Transverse colon (tissue), 4 donors: ENCODE results near the gene SNX13.

Experiments used
- CTCF ChIP-seq, 5 experiments: fragments of 200-600 bp in 3 of 5; fragments of 450-650 bp in 2 of 5; sonication (generic) in 3 of 5; IDR thresholded peaks; 1 replicate in 2 of 5; 2 replicates in 3 of 5; pipeline ENCODE4 v1.5.1; 2016 to 2017; ENCODE audit warnings: antibody characterized with exemption in 5 of 5, inconsistent platforms in 3 of 5, mild to moderate bottlenecking in 2 of 5, moderate library complexity in 1 of 5
- EP300 ChIP-seq: sonication (generic); formaldehyde crosslinking; IDR thresholded peaks from one replicate; pipeline ENCODE4 v1.6.1; 2017; ENCODE audit warnings: antibody characterized with exemption, low read depth
- POLR2A ChIP-seq: fragments of 450-650 bp; IDR thresholded peaks from one replicate; pipeline ENCODE4 v1.6.1; 2016; ENCODE audit warnings: antibody characterized with exemption, mild to moderate bottlenecking, moderate library complexity
- POLR2AphosphoS5 ChIP-seq, 3 donors: sonication (generic); formaldehyde crosslinking; IDR thresholded peaks; one replicate each; pipeline ENCODE4 v1.6.1; 2016; ENCODE audit warnings: antibody characterized with exemption in 3 of 3

DNA sequence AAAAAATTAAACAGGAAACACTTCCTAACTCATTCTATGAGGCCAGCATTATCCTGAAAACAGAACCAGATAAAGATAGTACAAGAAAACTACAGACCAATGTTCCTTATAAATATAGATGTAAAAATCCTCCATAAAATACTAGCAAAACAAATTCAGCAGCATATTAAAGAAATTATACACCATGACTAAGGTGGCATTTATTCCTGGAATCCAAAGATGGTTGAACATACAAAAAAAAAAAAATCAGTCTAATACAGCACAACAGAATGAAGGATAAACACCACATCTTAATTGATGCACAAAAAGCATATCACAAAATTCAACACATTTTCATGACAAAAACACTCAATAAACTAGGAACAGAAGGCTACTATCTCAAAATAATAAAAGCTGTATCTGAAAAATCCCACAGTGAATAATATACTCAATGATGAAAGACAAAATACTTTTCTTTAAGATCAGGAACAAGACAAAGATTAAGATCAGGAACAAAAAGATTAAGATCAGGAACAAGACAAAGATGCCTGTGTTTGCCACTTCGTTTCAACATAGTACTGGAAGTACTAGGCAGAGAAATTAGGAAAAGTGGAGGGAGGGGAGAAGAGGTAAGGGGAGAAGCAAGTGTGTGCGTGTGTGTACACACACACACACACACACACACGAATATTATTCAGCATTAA is 95.6 kb downstream of the SNX13 start:
- TF ChIP-seq CTCF (IDR thresholded peaks at IDR 0.05): no peak
- TF ChIP-seq POLR2AphosphoS5 (IDR thresholded peaks at IDR 0.05): no peak
- TF ChIP-seq POLR2A: no peak
- no peak for TF ChIP-seq EP300
